SK-N-SH (cell line): Measurements from ENCODE around the gene TLCD5. TPM values are rescaled to one million over a fixed set of nuclear protein-coding genes. Genes with fewer than 3 reads are reported as not detected.

Experiments
- CTCF ChIA-PET: fragments of 300-600, 350-600 bp; formaldehyde crosslinking; extraction: SDS; loops from one replicate; lab custom pipeline; 2021; lab: Yijun Ruan, JAX
- POLR2A ChIA-PET: fragments of 350-600 bp; sonication (Branson Sonifier 250); formaldehyde crosslinking; extraction: SDS; loops from one replicate; lab custom pipeline; 2020; ENCODE audit warnings: antibody characterized with exemption, inconsistent platforms; lab: Yijun Ruan, JAX
- DNase-seq: peaks from one replicate; pipeline ENCODE4 v3.0.0; 2012
- H2AFZ ChIP-seq: fragments of 200-600 bp; sonication (generic); 2 replicates; pipeline ENCODE4 v1.8.1; 2016; ENCODE audit warnings: antibody characterized with exemption, mild to moderate bottlenecking, low read depth
- H3F3A ChIP-seq: fragments of 200-600 bp; sonication (generic); replicated peaks from 2 replicates; pipeline ENCODE3; 2016; ENCODE audit warnings: antibody characterized with exemption, mild to moderate bottlenecking; ENCODE audit not compliant: insufficient read depth
- H3K27ac ChIP-seq, 2 experiments: fragments of 200-500 bp in 1 of 2; fragments of 200-600 bp in 1 of 2; sonication (Bioruptor generic) in 1 of 2; sonication (generic), shearing (Covaris generic) in 1 of 2; 2 replicates each; pipeline versions ENCODE4 v1.5.1 to v1.6.1; 2014 to 2016; ENCODE audit warnings: low read depth in 2 of 2, inconsistent platforms in 1 of 2, low read length in 1 of 2, mild to moderate bottlenecking in 1 of 2, mixed read lengths in 1 of 2
- H3K27me3 ChIP-seq: fragments of 200-600 bp; sonication (generic), shearing (Covaris generic); 2 replicates; pipeline ENCODE4 v1.6.1; 2016; ENCODE audit warnings: mixed run types; ENCODE audit not compliant: insufficient read depth
- H3K36me3 ChIP-seq, 2 experiments: fragments of 200-500 bp in 1 of 2; fragments of 200-600 bp in 1 of 2; sonication (Bioruptor generic) in 1 of 2; sonication (generic) in 1 of 2; replicated peaks in 1 of 2; 2 replicates each; pipeline versions ENCODE3 to v1.5.1; 2014 to 2016; ENCODE audit warnings: low read length in 1 of 2, mild to moderate bottlenecking in 1 of 2; ENCODE audit not compliant: insufficient read depth in 2 of 2, control insufficient read depth in 1 of 2
- H3K4me1 ChIP-seq, 2 experiments: fragments of 200-500 bp in 1 of 2; fragments of 200-600 bp in 1 of 2; sonication (Bioruptor generic) in 1 of 2; sonication (generic), shearing (Covaris generic) in 1 of 2; 2 replicates each; pipeline versions ENCODE4 v1.5.1 to v1.6.1; 2014 to 2016; ENCODE audit warnings: low read depth in 1 of 2, low read length in 1 of 2, mixed run types in 1 of 2; ENCODE audit not compliant: insufficient read depth in 2 of 2, control insufficient read depth in 1 of 2
- H3K4me2 ChIP-seq: fragments of 200-600 bp; sonication (generic), shearing (Covaris generic); 2 replicates; pipeline ENCODE4 v1.6.1; 2017; ENCODE audit warnings: mixed run types
- H3K4me3 ChIP-seq, 2 experiments: fragments of 200-500 bp in 1 of 2; fragments of 200-600 bp in 1 of 2; sonication (Bioruptor generic) in 1 of 2; sonication (generic), shearing (Covaris generic) in 1 of 2; 2 replicates each; pipeline versions ENCODE4 v1.5.1 to v1.8.1; 2014 to 2016; ENCODE audit warnings: low read depth in 2 of 2, inconsistent platforms in 1 of 2, low read length in 1 of 2, mild to moderate bottlenecking in 1 of 2, mixed read lengths in 1 of 2, moderate library complexity in 1 of 2
- H3K79me2 ChIP-seq: fragments of 200-600 bp; sonication (generic); 2 replicates; pipeline ENCODE4 v1.8.1; 2017; ENCODE audit warnings: mild to moderate bottlenecking; ENCODE audit not compliant: insufficient read depth
- H3K9ac ChIP-seq: fragments of 200-600 bp; sonication (generic); 2 replicates; pipeline ENCODE4 v1.6.1; 2017; ENCODE audit warnings: mixed run types
- H3K9me2 ChIP-seq: fragments of 200-600 bp; sonication (generic); 2 replicates; pipeline ENCODE4 v1.6.1; 2017; ENCODE audit warnings: mixed run types
- H3K9me3 ChIP-seq: fragments of 200-600 bp; sonication (generic); 2 replicates; pipeline ENCODE4 v1.6.1; 2017; ENCODE audit warnings: mixed run types, mild to moderate bottlenecking, moderate library complexity
- H4K20me1 ChIP-seq: fragments of 200-600 bp; sonication (generic); 2 replicates; pipeline ENCODE4 v1.6.1; 2017; ENCODE audit warnings: mild to moderate bottlenecking, mixed run types; ENCODE audit not compliant: insufficient read depth
- ELF1 ChIP-seq: IDR thresholded peaks from 2 replicates; pipeline ENCODE4 v1.4.0; 2012
- EZH2phosphoT487 ChIP-seq: fragments of 200-600 bp; sonication (generic); IDR thresholded peaks from 2 replicates; pipeline ENCODE4 v1.6.1; 2017; ENCODE audit warnings: low read depth, mixed run types, mild to moderate bottlenecking, antibody characterized with exemption, moderate library complexity, borderline replicate concordance
- FOXJ3 ChIP-seq: sonication (generic); formaldehyde crosslinking; IDR thresholded peaks from 2 replicates; pipeline ENCODE4 v1.5.1; 2020; ENCODE audit warnings: mild to moderate bottlenecking, missing genetic modification reagents
- GABPA ChIP-seq: IDR thresholded peaks from 2 replicates; pipeline ENCODE4 v1.4.0; 2012; ENCODE audit warnings: low read depth, mild to moderate bottlenecking
- JUND ChIP-seq: IDR thresholded peaks from 2 replicates; pipeline ENCODE4 v1.4.0; 2012
- MEF2A ChIP-seq: IDR thresholded peaks from 2 replicates; pipeline ENCODE4 v1.4.0; 2012; ENCODE audit warnings: low read depth, borderline replicate concordance
- MXI1 ChIP-seq: IDR thresholded peaks from 2 replicates; pipeline ENCODE4 v1.6.1; 2012; ENCODE audit warnings: mild to moderate bottlenecking, low read depth, low read length, improper control_type of control experiment
- PBX3 ChIP-seq: IDR thresholded peaks from 2 replicates; pipeline ENCODE4; 2012
- POLR2AphosphoS5 ChIP-seq: IDR thresholded peaks from 2 replicates; pipeline ENCODE4 v1.6.1; 2012; ENCODE audit warnings: low read depth, low read length
- RAD21 ChIP-seq: IDR thresholded peaks from 2 replicates; pipeline ENCODE4 v1.6.1; 2012; ENCODE audit warnings: mild to moderate bottlenecking, low read length
- REST ChIP-seq: IDR thresholded peaks from 2 replicates; pipeline ENCODE4 v1.6.1; 2012; ENCODE audit warnings: mild to moderate bottlenecking, low read depth, low read length, moderate library complexity
- RFX5 ChIP-seq: IDR thresholded peaks from 2 replicates; pipeline ENCODE4 v1.6.1; 2012; ENCODE audit warnings: mild to moderate bottlenecking, improper control_type of control experiment, low read length
- SIN3A ChIP-seq: IDR thresholded peaks from 2 replicates; pipeline ENCODE4 v1.6.1; 2012; ENCODE audit warnings: low read depth, mild to moderate bottlenecking, low read length, moderate library complexity, borderline replicate concordance
- SMC3 ChIP-seq: IDR thresholded peaks from 2 replicates; pipeline ENCODE4 v1.6.1; 2012; ENCODE audit warnings: low read depth, low read length, improper control_type of control experiment
- TAF1 ChIP-seq: IDR thresholded peaks from 2 replicates; pipeline ENCODE4 v1.6.1; 2012; ENCODE audit warnings: low read depth, mild to moderate bottlenecking, low read length, moderate library complexity, borderline replicate concordance
- WGBS: methylation state at CpG from one replicate; pipeline ENCODE4 v1.1.6; 2017; ENCODE audit warnings: low lambda C conversion rate; 5-methylcytosine and 5-hydroxymethylcytosine counted together
- polyA plus RNA-seq, 3 experiments: library from polyadenylated mRNA; depleted of rRNA; stranded (reverse); fragments of >200 nt; gene quantifications; 2 replicates each; pipeline ENCODE4 v1.2.3, GENCODE V29; 2012
- TF ChIP-seq, protein P1 (sequence below): IDR thresholded peaks from 2 replicates; pipeline ENCODE4 v1.4.0; 2012; ENCODE audit warnings: low read depth, borderline replicate concordance

TLCD5 gene
- polyA plus RNA-seq, 1 of the 3 experiments (the other 2 are of a cell fraction), result 12.7 TPM

- POLR2A ChIA-PET, result no interaction called here
Measured at GRCh38 chr11:120354068-120354467, 29.0 kb downstream of the TLCD5 start.

More at GRCh38 chr11:120354068-120354467, 29.0 kb downstream of the TLCD5 start:
- H3K36me3 ChIP-seq, result no peaks in the 10 kb centered on the region
- no peak overlapping the region for H2AFZ ChIP-seq
- H3K27me3 ChIP-seq, result no peaks in the 10 kb centered on the region
- H3K9ac ChIP-seq, result no peak overlapping the region
- no peaks in the 10 kb centered on the region for H3F3A ChIP-seq
- H4K20me1 ChIP-seq, result peaks cover 79% of the 10 kb centered on the region
- 14% methylated on average over 1 of the region's 1 CpG for WGBS
- no peak for DNase-seq
- H3K9me3 ChIP-seq, result no peaks in the 10 kb centered on the region
- no peaks in the 10 kb centered on the region for H3K9me2 ChIP-seq
- H3K4me2 ChIP-seq, result no peak overlapping the region
- TF ChIP-seq PBX3 (no peak), EZH2phosphoT487 (no peak), REST (no peak), ELF1 (no peak), JUND (no peak), FOXJ3 (CRISPR knock-in tag) (no peak), SMC3 (no peak), MXI1 (no peak), RAD21 (no peak), RFX5 (no peak), SIN3A (no peak), MEF2A (no peak), POLR2AphosphoS5 (no peak), GABPA (no peak), TAF1 (no peak)
- TF ChIP-seq, protein P1, sequence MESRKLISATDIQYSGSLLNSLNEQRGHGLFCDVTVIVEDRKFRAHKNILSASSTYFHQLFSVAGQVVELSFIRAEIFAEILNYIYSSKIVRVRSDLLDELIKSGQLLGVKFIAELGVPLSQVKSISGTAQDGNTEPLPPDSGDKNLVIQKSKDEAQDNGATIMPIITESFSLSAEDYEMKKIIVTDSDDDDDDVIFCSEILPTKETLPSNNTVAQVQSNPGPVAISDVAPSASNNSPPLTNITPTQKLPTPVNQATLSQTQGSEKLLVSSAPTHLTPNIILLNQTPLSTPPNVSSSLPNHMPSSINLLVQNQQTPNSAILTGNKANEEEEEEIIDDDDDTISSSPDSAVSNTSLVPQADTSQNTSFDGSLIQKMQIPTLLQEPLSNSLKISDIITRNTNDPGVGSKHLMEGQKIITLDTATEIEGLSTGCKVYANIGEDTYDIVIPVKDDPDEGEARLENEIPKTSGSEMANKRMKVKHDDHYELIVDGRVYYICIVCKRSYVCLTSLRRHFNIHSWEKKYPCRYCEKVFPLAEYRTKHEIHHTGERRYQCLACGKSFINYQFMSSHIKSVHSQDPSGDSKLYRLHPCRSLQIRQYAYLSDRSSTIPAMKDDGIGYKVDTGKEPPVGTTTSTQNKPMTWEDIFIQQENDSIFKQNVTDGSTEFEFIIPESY, result no peak
- CTCF ChIA-PET, result no interaction called here
- H3K79me2 ChIP-seq, result peaks cover 98% of the 10 kb centered on the region
- peaks cover 4 to 13% of the 10 kb centered on the region in 2 experiments; a peak in 2 of 4 replicates for H3K4me1 ChIP-seq
- H3K4me3 ChIP-seq, result no peak overlapping the region
- H3K27ac ChIP-seq, result no peak overlapping the region
